ENCODE measurements around the gene TRIM29.

The TRIM29 gene

DNA sequence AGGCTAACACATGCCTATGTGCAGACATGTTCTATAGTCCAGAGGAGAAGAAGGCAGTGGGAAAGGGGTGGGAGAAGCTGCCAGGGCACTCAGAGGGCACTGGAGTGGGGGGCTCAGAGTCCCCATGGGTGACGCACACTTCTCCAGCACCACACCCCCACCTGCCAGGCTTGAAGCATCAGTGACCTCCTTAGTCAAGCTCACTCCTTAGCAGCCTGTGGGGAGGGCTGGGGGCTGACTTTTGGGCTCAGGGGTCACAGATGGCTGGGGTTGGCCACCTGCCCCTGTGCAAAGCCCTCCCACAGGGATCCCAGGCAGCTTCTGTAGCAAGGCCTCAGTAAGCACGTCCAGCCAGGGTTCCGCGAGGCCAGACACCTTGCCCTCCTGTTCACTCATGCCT, 18.8 kb downstream of the TRIM29 start:
- no peak for DNase-seq

DNA sequence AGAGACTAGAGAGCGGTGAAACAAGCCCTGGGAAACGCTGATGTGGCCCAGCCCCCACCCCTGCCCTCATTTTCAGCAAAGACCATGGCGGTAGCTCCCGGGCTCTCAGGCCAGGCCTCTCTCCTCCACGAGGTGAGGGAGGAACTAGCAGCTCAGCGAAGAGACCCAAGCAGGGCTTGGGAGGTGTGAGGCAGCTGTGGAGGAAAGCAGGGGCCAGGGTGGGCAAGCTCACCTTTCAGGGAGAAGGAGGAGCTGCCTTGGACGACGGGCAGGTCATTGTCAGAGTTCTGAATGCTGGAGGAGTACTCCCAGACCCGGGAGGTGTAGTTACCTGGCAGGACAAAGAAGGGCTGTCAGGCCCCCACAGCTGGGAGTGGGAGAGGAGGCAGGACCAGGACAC, 19.9 kb downstream of the TRIM29 start:
- DNase-seq, result no peak

DNA sequence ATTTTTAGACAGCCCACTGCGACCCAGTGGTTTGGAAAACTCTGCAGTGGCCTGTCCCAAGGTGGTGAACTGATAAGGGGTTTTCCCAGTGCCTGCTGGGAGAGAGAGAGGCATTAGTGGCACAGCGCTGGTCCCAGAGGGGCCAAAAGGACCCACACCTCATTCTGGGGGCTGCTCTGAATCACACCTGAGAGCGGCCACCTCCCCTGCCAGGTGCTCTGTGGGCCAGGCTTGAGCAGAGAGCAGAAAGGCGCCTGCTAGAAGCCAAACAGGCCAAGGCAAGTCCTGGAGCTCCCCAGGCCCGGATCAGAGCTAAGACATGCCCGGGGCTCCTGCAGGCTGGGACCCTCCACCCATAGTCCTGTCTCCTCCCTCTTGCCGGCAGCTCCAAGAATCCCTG, 20.9 kb downstream of the TRIM29 start:
- DNase-seq, result no peak

- no peak for DNase-seq
These were observed 22.5 kb downstream of the TRIM29 start for GRCh38 chr11:120115272-120116000.

GRCh38 chr11:120112174-120112796, 25.6 kb downstream of the TRIM29 start:
- no peak for DNase-seq

DNA sequence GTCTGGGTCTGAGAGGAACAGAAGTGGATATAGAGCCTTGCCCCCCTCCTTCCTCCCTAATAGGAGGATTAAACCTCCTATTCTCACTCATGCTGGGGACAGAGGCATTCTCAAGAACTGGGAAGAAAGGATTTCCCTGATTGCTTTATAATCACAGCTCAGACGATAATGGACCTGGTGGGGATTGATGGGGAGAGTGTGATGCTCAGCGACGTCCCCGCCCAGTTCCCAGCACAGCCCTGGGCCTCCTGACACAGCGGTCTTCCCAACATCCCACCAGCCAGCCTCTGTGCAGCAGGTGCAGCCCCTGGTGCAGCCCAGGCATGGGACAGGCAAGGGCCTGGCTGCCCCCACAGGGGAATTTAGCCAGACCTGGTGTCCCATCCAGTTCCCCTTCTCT, 28.4 kb downstream of the TRIM29 start:
- DNase-seq, result no peak

DNA sequence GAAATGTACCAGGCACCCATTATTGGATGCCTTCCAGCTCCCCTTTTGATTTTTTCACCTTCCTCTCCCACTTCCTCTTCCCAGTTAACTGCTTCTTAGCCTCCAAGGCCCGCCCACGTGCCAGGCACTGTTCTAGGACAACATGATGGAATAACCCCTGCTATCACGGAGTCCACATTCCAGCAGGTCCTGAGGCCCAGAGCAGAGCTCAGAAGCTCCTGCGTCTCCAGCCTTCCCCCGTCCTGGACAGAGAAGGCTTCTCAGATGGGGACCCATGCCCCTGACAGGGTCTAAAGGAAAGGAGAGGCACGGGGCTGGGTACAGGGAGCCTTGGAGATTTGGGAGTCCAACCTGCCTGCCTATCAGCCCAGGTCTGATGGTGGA, 29.1 kb downstream of the TRIM29 start:
- DNase-seq, result no peak

- DNase-seq, result peak in 1 of 2 experiments; percentile 29
These were observed 29.6 kb downstream of the TRIM29 start for GRCh38 chr11:120108154-120108784.

DNA sequence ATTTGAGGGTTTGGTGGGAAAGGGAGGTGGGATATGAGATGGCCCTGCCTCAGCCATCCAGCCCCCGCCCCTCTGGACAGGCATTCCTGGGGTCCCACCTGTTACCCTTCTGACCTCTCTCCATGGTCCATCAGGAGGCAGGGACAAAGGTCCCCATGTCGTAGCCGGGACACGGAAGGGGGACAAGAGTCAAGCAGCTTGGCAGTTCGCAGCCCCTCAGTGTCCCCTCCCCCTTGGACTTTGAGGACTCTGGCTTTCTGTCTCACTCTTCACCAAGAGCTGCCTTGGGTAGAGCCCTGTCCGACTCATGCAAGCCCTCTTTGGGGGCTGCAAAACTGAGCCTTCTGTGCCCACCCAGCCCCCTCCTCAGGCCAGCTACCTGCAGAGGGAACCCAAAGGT, 30.2 kb downstream of the TRIM29 start:
- no peak for DNase-seq

- no peak for DNase-seq
These were observed 31.4 kb downstream of the TRIM29 start for GRCh38 chr11:120106354-120107150.

GRCh38 chr11:120105576-120105975, 32.3 kb downstream of the TRIM29 start:
- DNase-seq, result no peak

GRCh38 chr11:120104041-120104565, 33.8 kb downstream of the TRIM29 start:
- DNase-seq, result no peak

DNA sequence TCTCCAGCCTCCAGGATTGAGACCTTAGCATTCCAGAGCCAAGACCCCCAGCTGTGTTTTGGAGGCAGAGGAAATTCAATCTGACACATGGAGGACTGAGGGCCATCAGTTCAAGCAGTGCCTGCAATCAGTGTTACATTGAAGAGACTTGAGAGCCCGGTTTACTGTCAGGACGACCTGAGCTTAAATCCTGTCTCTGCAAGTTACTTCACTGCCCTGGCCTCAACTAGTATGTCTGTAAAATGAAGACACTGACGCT, 35.1 kb downstream of the TRIM29 start:
- no peak for DNase-seq

GRCh38 chr11:120102050-120102863, 35.7 kb downstream of the TRIM29 start:
- DNase-seq, result no peak

- no peak for DNase-seq
These were observed 39.4 kb downstream of the TRIM29 start for GRCh38 chr11:120098503-120099020.

GRCh38 chr11:120097721-120098385, 40.1 kb downstream of the TRIM29 start:
- no peak for DNase-seq

- DNase-seq, result no peak
These were observed 41.3 kb downstream of the TRIM29 start for GRCh38 chr11:120096369-120097191.

DNA sequence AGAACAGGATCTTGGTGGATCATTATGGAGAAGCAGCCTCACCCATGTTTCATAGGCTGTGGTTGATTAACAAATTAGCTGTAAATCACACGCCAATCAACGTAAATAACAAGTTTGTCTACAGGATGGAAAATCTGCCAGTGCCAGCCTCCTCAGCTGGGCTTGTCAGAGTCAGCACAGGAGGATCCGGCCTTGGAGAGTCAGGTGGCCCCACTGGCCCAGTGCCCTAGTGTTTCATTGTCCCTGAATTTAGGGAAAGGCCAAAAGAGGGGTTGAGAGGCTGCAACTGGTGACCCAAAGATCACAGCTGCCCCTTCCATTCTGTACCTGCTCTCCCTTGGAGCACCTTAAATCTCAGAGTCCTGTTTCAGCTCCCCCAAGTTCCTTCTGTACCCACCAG, 42.4 kb downstream of the TRIM29 start:
- no peak for DNase-seq

GRCh38 chr11:120091701-120092100, 46.2 kb downstream of the TRIM29 start:
- DNase-seq, result no peak

- DNase-seq, result no peak
These were observed 46.8 kb downstream of the TRIM29 start for GRCh38 chr11:120091121-120091520.

DNA sequence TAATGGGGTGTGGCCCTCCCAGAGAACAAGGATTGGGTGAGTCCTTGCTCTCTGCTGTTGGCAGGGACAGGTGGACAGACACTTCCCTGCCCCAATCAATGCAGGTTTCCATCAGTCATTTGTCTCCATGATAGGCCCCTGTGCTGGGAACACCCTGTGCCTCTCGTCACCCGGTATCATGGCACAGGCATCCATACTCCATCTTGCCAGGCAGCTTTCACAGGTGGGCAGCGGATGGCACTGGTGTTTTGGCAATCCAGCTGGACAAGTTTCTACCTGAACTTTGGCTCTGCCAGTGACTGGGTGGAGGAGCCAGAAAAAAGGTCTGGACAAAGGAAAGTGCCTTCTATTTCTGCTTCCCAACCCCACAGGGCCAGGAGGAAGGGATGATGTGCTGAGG, 47.5 kb downstream of the TRIM29 start:
- no peak for DNase-seq

Data from SHP77 (cell line).